HG03558 (cell line): Measurements from ENCODE around the gene CD300LB.
"Not testable (repeated sequence)": the region's sequence is repeated elsewhere in the genome, so short reads cannot be mapped to it uniquely, and the experiment has no call there.

Experiments used
- ATAC-seq: cut with Tn5 transposase; IDR thresholded peaks from one replicate; pipeline ENCODE4 v1.9.1; 2021; ENCODE audit warnings: moderate number of reproducible peaks; ENCODE audit not compliant: unreplicated experiment; ENCODE audit errors: extremely low read depth

CD300LB gene

DNA sequence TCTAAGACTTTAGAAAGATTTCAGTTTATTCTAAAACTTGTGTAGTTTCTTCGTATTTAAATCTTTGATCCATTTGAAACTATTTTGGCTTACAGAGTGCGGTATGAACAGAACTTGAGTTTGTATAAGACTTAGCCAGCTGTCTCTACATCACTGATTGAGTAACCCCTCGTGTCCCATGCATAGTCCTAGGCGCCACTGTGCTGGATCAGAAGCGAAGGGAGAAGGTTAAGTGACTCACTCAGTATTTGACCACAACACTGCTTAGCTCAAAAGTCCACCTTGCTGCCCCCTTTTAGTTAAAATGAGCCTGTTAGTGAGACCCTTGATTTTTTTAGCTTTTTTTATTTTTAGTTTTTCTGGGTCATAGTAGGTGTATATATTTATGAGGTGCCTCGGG, 28.4 kb downstream of the CD300LB start:
- ATAC-seq: no peak

DNA sequence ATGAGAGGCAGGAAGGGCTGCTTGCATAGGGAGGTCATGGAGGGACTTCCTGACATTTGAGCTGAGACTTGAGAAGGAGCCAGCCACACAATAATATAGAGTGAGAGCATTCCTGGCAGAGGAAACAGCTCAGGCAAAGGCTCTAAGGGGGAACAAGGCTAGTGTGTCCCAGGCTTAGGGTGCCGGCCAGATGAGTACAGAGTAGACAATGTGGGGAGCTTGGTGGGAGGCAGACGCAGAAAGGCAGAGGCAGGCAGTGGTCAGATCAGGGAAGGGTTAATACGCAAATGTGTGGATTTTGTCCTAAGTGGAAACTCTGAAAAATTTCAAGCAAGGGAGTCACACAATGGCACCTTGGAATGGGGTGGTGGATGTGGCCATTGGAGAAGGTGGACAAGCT, 31.3 kb downstream of the CD300LB start:
- ATAC-seq: no peak

GRCh38 chr17:74497471-74497870, 33.8 kb downstream of the CD300LB start:
- ATAC-seq: no peak

- ATAC-seq: no peak
Measured at GRCh38 chr17:74493331-74493833, 37.9 kb downstream of the CD300LB start.

DNA sequence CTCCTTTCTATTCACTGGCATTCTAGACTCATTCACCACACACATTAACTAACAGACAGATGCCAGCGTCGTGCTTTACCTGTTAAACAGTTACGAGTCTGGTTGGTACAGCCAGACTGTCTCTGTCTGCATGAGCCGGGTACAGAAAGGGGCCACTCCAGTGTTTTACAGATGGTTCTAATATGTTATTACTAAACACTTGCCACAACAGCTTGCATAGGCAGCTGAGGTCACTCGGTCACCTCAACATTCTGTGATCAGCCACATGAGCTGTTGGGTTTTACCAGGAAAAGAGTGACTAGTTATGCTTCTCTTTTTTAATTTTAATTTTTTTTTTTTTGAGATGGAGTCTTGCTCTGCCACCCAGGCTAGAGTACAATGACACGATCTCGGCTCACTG, 39.6 kb downstream of the CD300LB start:
- no peak for ATAC-seq

DNA sequence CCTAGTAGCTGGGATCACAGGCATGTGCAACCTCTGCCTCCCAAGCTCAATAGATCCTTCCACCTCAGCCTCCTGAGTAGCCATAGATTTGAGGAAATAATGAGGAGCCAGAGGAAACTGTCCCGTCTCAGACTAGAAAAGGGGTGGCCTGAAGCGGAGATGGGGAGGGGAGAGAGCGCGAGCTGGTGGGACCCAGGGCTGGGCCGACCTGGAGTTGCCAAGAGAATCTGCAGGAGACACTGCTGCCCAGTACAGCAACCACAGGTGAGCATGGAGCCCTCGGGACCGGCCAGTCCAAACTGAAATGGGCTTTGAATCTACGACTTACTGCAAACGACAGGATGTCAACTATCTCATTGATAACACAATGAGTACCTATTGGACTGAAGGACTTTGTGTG, 40.6 kb downstream of the CD300LB start:
- ATAC-seq: no peak

- ATAC-seq: not testable (repeated sequence)
Measured at GRCh38 chr17:74488276-74488675, 43.0 kb downstream of the CD300LB start.

DNA sequence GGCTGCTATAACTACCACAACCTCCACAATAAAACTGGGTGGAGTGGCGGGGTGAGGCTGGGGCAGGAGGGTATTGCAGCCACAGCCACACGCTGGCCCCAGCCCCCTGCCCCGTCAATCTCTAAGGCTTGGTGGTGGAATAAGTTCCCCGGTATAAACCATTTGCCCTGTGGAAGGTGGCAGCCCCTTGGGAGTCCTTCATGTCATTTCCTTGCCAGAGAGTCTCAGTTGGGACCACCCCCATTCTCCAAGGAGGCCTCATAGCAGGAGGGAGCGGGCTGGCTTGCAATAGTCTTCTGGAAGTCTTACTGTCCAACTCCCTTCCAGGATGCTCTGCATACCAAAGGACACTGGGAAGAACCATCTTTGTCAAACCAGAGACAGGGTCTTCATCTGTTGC, 45.4 kb downstream of the CD300LB start:
- no peak for ATAC-seq

DNA sequence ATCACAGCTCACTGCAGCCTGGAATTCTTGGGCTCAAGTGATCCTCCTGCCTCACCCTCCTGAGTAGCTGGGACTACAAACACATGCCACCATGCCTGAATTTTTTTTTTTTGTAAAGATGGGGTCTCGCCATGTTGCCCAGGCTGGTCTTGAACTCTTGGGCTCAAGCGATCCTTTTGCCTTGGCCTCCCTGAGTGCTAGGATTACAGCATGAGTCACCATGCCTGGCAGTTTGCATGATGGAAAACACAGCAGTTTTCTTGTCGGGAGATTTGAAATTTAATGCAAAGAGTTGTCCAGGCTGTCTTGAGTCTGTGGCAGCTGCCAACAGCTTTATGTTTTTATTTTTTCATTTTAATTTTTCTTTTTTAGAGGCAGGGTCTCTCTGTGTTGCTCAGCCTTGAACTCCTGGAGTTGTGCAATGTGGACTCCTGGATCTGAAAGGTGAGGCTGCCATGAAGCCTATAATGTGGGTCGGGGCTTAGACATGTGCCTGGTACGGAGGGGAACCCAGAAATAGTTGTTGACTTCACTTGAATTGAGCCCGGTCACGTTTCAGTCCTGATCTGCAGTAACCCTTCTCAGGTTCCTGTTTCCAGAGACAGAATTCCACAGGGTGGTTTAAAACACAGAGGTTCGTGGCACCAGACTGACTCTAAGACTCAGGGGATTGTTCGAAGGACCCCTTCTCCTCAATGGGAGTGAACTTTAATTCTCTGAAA, 46.1 kb downstream of the CD300LB start:
- no peak for ATAC-seq

GRCh38 chr17:74484066-74484465, 47.2 kb downstream of the CD300LB start:
- no peak for ATAC-seq

DNA sequence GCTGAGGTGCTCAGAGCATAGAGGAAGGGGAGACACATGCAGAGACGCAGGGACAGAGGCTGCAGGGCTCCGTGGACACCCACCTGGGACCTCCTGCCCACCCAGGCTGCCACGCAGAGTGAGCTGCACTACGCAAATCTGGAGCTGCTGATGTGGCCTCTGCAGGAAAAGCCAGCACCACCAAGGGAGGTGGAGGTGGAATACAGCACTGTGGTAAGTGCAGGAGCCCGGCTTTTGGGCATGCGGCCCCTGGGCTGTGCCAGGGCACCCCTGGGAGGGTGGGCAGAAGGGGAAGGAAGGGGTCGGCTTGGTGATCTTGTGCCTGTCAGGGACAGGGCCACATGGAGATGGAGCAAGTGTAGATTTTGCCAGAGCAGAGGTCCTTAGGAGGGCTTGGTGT, 49.7 kb downstream of the CD300LB start:
- no peak for ATAC-seq

DNA sequence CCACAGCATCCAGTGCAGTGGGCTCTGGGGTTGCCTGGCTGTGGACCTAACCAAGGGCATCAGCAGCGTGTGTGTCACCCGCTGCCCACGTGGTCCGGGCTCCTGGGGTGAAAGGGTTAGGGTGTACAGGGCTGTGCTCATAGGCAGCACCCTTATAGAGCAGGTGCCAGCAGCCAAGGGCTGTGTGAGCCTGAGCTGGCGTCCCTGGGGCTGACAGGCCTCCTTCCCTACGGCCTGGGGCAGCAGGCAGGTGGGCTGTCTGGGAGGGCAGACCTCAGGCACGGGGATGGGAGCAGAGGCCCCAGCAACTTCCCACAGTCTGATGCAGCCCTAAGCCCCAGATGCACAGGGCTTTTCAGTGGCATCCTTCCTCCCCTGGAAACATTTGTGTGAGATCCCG, 51.0 kb downstream of the CD300LB start:
- no peak for ATAC-seq

DNA sequence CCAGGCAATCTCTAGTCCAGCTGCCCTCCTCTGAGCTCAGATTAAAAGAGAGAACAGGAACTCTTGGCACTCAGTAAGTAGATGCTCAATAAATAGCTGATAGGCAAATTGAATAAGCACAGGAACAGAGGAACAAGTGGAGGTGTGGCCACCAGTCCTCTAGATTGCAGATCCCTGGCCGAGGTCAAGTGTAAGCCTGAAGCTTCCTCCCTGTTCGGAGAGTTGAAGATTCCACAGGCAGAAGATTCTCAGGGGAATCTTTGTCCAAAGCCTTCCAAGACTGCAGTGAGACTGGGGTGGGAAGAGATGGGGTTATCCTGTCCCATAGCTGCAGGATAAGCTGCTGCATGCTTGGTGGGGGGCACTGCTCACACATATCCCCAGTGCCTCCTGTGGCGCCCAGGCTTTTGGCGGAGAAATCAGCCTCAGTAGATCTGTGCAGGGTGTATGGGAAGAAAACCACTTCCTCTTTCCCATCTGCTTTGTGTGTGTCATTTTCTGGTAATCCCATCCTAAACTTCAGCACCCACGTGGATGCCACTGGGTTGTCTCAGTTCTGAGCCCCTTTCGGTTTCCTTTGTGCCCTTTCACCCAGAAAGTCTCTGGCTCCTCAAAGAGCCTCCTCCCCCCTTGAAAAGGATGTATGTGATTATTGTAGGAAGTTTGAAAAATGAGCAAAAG, 52.7 kb downstream of the CD300LB start:
- no peak for ATAC-seq

DNA sequence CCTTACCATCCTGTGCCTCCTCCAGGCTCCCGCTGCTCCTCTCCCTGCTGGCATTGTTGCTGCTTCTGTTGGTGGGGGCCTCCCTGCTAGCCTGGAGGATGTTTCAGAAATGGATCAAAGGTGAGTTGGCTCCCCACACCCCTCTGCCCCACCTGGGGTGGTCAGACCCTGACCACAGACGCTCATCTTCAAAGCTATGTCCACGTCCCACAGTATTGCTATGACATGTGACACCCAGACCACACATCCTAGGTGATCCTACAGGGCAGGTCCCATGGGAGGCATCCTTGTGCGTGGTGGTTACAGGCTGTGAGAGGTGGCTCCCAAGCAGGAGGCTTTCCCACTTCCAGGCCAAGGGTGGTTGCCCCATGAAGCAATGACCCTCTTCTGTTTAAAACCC, 53.9 kb downstream of the CD300LB start:
- ATAC-seq: no peak

- no peak for ATAC-seq
Measured at GRCh38 chr17:74475189-74475588, 56.1 kb downstream of the CD300LB start.

GRCh38 chr17:74474043-74474792, 57.1 kb downstream of the CD300LB start:
- ATAC-seq: no peak

DNA sequence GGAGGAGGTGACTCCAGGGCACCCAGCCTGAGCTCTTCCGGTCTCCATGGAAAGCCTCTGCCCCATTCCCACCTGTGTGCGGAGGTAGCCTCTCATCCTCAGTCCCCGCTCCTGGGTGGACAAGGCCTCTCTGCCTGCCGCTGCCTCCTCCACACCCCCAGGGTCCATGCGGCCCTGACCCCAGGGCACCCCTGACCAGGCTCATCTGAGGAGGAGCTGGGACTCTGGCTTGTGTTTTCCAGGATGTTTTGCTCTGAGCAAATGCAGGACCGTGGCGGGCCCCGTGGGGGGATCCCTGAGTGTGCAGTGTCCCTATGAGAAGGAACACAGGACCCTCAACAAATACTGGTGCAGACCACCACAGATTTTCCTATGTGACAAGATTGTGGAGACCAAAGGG, 58.0 kb downstream of the CD300LB start:
- no peak for ATAC-seq

GRCh38 chr17:74472890-74473289, 58.4 kb downstream of the CD300LB start:
- ATAC-seq: no peak

GRCh38 chr17:74471341-74471740, 59.9 kb downstream of the CD300LB start:
- ATAC-seq: no peak
